ENCODE measurements around the gene ZMYND10.

ZMYND10 gene

DNA sequence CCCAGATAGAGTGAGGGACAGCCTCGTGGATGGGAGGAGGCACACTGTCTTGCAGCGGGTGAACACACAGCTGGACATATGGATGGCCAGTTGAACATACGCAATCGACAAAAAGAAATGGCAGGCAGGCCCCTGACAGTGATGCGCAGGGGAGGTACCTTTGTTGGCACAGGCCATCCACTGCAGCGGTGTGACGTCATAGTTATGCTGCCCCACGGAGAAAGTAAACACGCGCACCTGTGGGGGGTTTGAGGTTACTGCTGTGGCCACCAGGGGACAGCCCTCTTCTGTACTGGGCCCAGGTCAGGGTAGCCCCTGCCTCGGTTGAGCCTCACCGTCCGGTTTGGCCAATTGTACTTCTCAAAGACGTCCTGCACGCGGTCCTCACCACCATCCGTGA, 33.2 kb upstream of the ZMYND10 start:
- DNase-seq (ENCODE audit: low read depth), result no peak
- TF ChIP-seq, protein P1, sequence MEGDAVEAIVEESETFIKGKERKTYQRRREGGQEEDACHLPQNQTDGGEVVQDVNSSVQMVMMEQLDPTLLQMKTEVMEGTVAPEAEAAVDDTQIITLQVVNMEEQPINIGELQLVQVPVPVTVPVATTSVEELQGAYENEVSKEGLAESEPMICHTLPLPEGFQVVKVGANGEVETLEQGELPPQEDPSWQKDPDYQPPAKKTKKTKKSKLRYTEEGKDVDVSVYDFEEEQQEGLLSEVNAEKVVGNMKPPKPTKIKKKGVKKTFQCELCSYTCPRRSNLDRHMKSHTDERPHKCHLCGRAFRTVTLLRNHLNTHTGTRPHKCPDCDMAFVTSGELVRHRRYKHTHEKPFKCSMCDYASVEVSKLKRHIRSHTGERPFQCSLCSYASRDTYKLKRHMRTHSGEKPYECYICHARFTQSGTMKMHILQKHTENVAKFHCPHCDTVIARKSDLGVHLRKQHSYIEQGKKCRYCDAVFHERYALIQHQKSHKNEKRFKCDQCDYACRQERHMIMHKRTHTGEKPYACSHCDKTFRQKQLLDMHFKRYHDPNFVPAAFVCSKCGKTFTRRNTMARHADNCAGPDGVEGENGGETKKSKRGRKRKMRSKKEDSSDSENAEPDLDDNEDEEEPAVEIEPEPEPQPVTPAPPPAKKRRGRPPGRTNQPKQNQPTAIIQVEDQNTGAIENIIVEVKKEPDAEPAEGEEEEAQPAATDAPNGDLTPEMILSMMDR (IDR thresholded peaks at IDR 0.05; ENCODE audit: insufficient read depth, low read depth, low read length, missing control alignments), result no peak
- H3K4me3 ChIP-seq (ENCODE audit: low read length), result no peak overlapping the region

DNA sequence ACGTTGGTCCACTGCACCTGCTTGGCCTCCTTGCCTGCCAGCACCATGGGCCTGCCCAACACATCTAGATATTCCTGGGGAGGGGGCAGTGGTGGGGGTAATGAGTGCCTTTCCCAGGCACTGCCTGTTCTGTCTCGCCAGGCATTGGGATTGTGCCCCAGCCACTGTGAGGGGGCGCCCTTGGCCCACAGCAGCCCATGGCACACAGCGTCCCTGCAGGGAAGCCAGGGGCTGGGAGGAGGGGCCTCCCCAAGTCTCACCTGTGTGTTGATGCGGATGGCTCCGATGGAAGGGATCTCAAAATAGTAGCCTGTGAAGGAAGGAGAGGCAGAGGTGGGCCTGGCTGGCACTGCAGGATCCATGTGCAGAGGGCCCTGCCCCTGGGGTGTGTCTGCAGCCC, 32.5 kb upstream of the ZMYND10 start:
- no peak overlapping the region for H3K4me3 ChIP-seq (ENCODE audit: low read length)
- no peak for DNase-seq (ENCODE audit: low read depth)
- TF ChIP-seq, protein P1 (IDR thresholded peaks at IDR 0.05; ENCODE audit: insufficient read depth, low read depth, low read length, missing control alignments), result no peak

GRCh38 chr3:50375258-50375931, 29.9 kb upstream of the ZMYND10 start:
- TF ChIP-seq, protein P1 (IDR thresholded peaks at IDR 0.05; ENCODE audit: insufficient read depth, low read depth, low read length, missing control alignments), result no peak
- H3K4me3 ChIP-seq (ENCODE audit: low read length), result no peak overlapping the region
- DNase-seq (ENCODE audit: low read depth), result no peak

DNA sequence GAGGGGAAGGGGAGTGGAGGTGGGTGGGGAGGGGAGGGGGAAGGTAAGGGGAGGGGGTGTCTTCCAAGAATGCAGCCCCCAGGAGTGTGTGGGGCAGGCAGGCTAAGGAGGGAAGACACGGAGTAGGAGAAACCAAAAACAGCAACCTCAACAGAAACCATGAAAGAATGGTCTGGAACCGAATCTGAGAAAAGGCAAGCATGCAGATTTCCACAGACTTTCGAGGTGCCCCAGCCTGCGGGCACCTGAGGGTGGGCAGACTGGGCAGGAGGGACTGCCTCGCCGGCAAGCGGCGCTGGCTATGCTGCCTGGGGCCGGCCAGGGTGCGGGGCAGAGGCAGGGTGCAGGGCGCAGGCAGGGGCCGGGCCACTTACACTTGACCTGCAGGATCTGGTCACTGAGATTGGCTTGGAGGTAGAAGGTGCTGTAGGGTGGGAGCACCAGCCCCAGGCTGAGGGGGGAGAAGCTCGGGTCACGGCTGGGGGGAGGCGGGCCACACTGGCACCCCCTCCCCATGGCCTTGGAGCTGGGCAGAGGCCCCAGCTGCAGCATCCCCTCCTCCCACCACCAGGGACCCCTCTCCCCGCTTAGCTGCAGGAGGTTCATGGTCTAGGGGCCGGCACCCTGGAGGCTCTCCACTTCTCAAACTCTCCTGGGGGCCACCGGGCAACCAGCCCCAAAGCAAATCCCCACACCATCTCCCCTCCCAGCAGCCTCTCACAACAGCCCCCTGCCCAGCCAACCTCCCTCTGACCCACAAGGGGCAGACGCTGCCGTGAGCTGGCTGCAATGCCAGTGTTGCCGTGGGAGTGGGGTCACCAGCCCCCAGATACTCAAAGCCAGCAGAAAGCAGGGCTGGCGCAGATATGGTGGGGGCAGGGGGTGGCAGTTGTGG, 29.1 kb upstream of the ZMYND10 start:
- DNase-seq (ENCODE audit: low read depth), result no peak
- TF ChIP-seq, protein P1 (IDR thresholded peaks at IDR 0.05; ENCODE audit: insufficient read depth, low read depth, low read length, missing control alignments), result no peak
- H3K4me3 ChIP-seq (ENCODE audit: low read length), result no peak overlapping the region

GRCh38 chr3:50373146-50374051, 27.9 kb upstream of the ZMYND10 start:
- no peak for DNase-seq (ENCODE audit: low read depth)
- no peak overlapping the region for H3K4me3 ChIP-seq (ENCODE audit: low read length)
- TF ChIP-seq, protein P1 (IDR thresholded peaks at IDR 0.05; ENCODE audit: insufficient read depth, low read depth, low read length, missing control alignments), result no peak

- TF ChIP-seq, protein P1 (IDR thresholded peaks at IDR 0.05; ENCODE audit: insufficient read depth, low read depth, low read length, missing control alignments), result no peak
- no peak for DNase-seq (ENCODE audit: low read depth)
- H3K4me3 ChIP-seq (ENCODE audit: low read length), result no peak overlapping the region
Observed at GRCh38 chr3:50372349-50372748, 26.8 kb upstream of the ZMYND10 start.
